GM21717 (cell line): ENCODE measurements around the gene CNTNAP2.

Source experiments
- ATAC-seq: cut with Tn5 transposase; IDR thresholded peaks from one replicate; pipeline ENCODE4 v1.9.1; 2021; ENCODE audit warnings: mild to moderate bottlenecking, moderate library complexity; ENCODE audit not compliant: unreplicated experiment

CNTNAP2 gene

DNA sequence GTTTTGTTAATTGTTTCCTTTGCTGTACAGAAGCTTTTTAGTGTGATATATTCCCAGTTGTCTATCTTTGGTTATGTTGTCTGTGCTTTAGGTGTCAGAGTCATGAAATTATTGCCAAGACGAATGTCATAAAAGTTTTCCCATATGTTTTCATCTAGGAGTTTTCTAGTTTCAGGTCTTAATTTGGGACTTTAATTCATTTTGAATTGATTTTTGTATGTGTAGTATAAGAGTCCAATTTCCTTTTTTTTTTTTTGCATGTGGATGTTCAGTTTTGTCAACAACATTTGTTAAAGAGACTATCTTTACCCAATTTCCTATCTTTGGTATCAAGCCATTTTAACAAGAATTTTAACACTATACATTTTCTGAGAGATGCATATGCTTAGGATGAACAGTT, 432.2 kb downstream of the CNTNAP2 start:
- no peak for ATAC-seq

GRCh38 chr7:146554556-146554955, 438.0 kb downstream of the CNTNAP2 start:
- no peak for ATAC-seq

GRCh38 chr7:146557971-146558469, 441.4 kb downstream of the CNTNAP2 start:
- ATAC-seq = no peak

GRCh38 chr7:146565872-146566271, 449.3 kb downstream of the CNTNAP2 start:
- ATAC-seq = no peak

DNA sequence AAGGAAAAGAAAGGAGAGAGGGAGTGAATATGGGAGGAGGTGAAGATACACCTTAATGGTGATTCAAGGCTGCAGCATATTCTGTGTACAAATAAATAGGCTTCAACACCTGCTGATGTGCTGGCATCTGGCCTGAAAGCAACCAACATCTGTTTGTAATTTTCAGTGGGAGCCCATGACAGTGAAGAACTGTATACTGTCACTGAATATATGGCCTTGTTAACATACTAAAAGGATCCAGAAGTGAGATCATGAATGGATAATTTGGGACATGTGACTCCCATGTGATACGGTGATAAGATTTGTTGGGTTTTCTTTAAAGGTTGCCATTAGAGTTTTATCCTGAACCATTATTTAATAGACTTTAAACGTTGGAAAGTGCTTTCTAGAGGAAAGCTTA, 459.3 kb downstream of the CNTNAP2 start:
- ATAC-seq = no peak

DNA sequence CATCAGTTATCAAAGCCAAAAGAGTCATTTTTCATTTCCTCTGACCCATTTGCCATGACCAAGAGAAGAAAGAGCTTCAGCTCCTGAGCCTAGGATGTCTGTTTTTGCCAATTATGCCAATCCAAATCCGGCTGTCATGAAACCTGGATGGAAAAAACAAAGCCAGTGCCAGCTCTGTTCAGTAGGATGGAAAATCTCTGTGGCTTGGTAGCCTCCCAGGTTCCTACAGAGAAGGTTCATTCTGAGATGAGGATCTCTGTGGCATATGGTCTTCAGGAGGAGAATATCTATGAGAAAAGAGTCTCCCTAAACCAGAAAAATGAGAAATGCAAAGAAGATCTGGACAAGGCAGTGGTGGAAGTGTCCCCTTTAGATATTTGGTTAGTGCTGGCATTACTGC, 475.4 kb downstream of the CNTNAP2 start:
- ATAC-seq = no peak

- no peak for ATAC-seq
Observed at GRCh38 chr7:146606628-146607027, 490.0 kb downstream of the CNTNAP2 start.

DNA sequence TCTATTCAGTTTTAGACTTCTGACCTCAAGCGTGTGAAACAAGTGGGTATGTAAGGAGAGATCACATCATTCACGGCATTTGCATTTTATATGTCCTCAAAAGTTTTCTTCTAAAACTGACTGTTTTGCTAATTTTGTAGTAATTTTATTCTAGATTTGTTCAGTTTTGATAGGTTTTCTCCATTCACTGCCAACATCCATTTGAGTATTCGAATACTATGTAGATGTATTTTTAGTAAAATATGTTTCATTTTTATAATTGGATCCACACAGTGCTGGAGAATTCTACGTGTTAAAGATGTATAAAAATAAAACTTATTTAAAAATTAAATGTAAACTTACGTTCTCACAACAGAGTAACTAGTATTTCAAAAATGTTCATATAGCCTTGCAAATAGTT, 503.0 kb downstream of the CNTNAP2 start:
- no peak for ATAC-seq

DNA sequence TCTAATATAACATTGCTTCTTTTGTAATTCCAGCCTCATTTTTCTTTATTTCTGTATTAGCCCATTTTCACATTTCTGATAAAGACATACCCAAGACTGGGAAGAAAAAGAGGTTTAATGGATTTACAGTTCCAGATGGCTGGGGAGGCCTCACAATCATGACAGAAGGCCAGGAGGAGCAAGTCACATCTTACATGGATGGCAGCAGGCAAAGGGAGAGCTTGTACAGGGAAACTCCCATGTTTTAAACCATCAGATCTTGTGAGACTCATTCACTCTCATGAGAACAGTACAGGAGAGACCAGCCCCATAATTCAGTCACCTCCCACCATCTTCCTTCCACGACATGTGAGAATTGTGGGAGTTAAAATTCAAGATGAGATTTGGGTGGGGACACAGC, 510.3 kb downstream of the CNTNAP2 start:
- no peak for ATAC-seq

- ATAC-seq = no peak
Observed at GRCh38 chr7:146635205-146636032, 518.8 kb downstream of the CNTNAP2 start.

GRCh38 chr7:146636033-146636356, 519.4 kb downstream of the CNTNAP2 start:
- no peak for ATAC-seq

DNA sequence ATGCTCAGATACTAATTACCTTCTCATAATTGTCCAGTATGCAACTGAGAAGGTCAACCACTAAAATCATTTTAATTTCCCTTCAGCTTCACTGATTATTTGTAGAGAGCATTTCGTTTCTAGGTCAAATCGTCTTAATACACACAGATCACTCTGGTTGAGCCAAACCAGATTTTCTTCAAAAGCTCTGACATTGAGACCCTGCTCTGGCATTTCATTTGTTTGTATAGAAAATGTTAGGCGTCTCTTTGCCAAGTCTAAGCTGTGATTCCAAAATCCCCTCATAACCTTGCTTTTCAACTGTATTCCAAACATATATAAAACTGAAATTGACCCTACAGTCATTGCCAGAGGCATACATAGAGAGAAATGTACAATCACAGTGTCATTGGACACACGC, 520.0 kb downstream of the CNTNAP2 start:
- no peak for ATAC-seq

DNA sequence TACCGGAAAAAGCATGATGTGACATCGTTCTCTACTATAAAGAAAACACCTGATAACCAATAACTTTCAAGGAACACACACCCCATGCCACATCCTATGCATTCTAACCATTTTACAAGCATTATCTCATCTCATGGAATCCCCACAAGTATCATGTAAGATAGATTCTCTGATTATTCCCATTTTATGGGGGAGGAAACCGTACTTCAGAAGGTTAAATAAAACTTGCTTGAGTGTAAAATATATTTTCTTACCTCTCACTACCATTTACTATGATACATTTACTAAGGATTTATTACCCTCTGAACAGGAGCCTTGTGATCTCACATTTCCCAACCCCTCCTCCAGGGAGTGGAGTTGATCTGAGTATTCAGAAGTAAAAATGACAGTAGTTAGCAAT, 522.7 kb downstream of the CNTNAP2 start:
- no peak for ATAC-seq

DNA sequence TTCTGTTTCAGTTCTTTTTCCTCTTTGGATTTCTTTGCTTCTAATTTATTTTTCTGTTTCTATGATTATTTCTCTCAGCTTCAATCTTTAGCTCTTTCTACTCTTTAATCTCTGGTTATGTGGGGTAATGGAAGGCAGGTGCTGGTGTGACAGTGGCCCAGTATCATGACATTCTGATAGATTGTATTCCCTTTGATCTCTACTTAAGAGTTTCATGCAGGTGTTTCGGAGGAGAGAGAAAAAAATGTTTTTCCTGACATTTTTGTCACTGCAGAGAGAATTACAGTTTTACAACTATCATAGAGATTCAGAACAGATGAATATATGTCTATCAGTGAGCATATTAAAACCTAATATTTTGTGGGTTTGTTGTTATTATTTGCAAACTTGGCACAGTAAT, 524.9 kb downstream of the CNTNAP2 start:
- ATAC-seq = no peak

GRCh38 chr7:146645383-146645976, 528.9 kb downstream of the CNTNAP2 start:
- no peak for ATAC-seq

- ATAC-seq = no peak
Observed at GRCh38 chr7:146647445-146647844, 530.8 kb downstream of the CNTNAP2 start.

- no peak for ATAC-seq
Observed at GRCh38 chr7:146652176-146652575, 535.6 kb downstream of the CNTNAP2 start.

GRCh38 chr7:146654048-146654447, 537.4 kb downstream of the CNTNAP2 start:
- no peak for ATAC-seq

DNA sequence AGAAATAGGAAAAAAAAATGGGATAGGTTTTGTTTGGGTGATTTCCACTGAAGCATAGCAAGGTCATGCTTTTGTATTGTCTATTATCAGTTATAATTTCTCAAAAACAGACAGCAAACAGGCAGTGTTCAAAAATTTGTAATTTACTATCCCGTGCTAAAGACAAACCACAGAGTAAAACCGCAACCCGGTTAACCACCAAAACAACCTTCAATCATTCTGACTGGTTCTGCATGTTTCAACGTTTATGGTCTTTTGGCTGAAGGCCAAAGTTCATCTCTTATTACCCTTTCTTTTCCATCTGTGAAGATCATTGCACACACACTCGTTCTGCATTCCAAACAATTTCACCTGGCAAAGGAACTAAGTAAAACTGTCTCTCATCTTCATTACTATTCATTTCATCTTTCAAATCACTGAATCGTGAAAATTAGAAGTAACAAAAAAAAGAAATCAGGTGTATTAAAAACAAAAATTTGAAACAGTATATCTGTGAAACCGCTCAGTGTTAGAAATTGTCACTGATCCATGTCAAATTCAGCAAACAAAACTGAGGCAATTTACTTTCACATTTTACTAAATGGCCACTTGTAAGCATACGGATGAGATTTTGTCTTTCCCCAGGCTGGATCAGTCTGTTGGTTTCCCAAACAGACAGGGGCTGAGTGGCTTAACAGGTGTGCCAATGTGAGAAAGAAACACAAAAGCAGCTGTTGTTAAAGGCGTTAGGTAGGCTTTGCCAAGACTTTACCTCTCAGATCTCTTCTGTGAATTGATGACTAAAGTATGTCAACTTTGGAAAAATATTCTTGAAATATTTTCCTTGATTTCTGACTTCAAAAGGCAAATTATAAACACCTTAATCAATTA, 539.6 kb downstream of the CNTNAP2 start:
- ATAC-seq = no peak

GRCh38 chr7:146656988-146657387, 540.4 kb downstream of the CNTNAP2 start:
- ATAC-seq = no peak

DNA sequence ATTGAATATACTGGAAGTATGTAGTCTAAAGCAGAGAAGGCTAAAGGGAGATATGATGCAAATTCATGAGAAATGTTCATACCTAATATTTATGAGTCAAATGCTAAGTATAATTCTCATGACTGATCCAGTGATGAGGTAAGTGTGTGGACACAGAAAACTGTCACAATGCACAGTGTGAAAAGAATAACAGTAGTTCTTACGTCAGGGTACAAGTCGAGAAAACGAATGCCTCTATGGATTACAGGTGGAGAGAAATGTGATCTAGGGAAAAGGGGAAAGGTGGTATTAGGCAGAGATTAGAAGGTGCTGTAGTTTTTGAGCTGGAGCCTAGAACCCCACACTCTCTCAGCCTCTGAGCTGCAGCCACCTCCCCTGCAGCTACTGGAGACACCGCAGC, 542.0 kb downstream of the CNTNAP2 start:
- no peak for ATAC-seq

DNA sequence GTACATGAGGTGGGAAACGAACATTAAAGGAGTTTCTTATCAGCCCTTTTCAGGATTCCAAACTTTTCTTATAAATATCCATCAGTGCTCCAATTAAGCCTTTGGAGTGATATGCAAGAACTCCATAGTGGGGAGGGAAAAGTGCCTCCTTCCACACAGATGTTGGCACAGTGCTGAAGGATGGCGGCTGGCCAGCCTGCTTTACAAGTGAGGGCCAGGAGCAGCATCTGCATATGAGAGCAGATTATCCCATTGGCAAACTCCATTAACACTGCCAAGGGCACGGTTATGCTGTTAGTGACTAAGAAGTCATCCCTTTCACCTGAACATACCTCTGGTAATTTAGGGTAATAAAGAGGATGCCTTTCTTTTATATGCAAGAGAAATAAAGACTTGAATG, 543.1 kb downstream of the CNTNAP2 start:
- ATAC-seq = no peak
